Embryonic facial prominence (tissue), 1 donor: ENCODE measurements around the gene GNB1.
"Not testable (repeated sequence)": the region's sequence is repeated elsewhere in the genome, so short reads cannot be mapped to it uniquely, and the experiment has no call there.

ENCODE experiments used
- DNase-seq: peaks from one replicate; pipeline ENCODE4 v3.0.0-alpha.2; 2016; ENCODE audit errors: extremely low spot score

The GNB1 gene

DNA sequence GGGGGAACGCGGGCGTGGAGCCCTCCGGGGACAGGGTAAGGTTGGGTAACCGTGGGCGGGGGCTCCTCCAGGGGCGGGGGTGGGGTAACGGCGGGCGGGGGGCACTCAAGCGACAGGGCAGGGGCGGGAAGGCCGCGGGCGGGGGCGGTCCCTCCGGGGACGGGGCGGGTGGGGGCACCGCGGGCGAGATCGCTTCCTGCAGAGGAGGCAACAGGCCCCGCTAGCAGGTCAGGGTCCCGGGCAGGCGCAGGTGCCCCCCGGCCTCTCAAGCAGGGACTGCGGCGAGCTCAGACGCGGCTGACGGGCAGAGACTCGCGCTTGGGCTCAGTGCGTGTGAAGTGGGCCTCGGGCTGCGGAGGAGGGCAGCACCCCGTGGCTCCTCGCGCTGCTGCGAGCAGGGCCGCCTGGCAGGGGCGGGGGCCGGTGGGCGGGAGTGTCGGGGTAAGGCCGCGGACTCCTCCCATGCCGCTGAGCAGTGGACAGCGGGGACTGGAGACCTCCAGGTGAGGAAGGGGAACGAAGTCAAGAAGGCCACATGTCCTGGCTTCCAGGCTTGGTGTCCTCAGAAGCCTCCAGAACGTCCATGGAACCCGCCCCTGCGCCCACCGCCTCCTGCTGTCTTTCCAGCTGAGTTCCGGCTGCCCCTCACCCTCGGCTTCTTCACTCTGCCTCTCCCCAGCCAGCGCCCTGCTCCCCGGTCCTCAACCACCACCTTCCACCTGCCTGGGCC lies 627 bp upstream of the GNB1 start:
- DNase-seq = no peak

DNA sequence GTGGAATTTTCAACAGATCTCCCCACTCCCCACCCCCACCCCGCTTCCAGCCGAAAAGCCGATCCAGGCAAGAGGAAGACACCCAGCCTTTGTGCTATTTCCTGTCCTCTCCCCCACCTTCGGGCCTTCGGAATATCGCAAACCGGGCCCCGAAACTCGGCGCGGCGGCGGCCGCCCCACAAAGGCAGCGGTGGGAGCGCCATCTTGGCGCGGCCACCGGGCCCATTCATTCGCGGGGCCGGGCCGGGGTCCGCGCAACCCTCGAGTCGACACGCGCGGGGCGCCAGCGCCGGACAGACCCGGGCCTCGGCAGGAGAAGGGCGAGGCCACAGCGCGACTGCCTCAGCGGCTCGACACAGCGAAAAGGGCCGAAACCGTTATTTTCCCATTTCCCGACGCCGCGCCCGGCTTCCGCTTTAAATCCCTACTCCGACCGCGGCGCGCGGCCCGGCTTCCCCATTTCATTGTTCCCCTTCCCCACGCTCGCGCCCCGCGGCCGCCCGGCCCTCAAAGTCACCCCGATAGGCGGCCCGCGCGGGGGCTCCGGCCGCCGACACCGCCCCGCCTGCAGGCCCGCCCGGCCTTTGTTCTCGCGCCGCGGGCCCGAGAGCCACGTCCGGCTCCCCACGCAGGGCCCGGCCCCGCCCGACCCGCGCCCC lies 911 bp downstream of the GNB1 start:
- DNase-seq = no peak

DNA sequence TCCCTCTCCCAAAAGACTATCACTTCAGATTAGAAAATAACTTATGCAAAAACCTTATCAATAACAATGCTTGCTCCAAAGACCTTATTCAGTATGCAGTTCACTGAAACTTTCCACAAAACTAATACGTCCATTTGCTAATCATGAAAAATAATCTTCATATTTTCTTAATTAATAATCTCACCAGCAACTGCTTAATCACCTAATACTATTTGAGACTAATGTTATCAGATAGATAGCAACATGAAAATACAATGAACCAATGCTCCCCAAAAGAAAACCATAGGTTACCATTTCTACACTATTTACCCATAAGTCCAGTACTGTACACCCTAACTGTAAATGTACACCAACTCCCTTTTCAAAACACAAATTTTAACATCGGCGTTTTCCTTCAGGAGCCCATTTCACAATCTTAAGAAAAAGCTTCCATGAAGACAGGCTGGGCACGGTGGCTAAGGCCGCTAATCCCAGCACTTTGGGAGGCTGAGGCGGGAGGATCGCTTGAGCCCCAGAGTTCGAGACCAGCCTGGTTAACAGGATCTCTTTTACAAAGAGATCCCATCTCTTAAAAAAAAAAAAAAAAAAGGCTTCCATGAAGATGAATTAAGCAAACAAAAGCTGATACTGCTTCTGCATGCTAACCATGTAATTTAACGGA lies 1.7 kb downstream of the GNB1 start:
- DNase-seq = no peak

DNA sequence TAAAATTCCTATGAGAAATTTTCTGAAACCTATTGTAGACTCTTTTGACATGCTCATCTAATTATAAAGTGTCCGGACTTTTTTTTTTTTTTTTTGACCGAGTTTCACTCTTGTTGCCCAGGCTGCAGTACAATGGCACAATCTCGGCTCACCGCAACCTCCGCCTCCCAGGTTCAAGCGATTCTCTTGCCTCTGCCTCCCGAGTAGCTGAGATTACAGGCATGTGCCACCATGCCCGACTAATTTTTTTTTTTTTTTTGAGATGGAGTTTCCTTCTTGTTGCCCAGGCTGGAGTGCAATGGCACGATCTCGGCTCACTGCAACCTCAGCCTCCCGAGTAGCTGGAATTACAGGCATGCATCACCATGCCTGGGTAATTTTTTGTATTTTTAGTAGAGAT lies 7.0 kb downstream of the GNB1 start:
- not testable (repeated sequence) for DNase-seq

DNA sequence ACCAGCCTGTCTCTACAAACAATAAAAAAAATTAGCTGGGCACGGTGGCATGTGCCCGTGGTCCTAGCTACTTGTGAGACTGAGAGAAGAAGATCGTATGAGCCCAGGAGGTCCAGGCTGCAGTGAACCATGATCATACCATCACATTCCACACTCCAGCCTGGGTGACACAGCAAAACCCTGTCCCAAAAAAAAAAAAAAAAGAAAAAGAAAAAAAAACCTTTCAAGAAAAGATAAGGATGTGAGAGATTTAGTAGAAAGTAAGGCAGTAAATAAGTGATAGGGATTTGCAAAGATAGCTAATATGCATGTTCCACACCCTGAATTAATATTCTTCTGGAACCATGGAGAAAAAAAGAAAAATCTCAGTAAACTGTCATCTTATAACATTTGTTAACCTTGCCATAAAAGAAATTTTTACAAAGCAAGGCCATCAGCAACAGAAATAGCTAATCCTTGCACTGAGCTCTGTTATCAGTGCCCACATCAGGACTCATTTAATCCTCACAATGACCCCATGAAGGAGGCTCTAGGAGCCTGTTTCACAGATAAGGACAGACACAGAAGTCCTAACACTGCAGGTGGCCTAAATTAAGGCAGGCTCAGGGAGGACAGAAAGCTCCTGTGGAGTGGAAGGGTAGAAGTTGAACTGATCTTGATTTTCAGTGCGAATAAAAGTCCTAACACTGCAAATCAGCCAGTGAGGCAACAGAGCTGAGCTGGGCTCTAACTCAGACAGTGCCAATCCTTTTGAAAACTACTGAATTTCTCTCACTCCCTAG lies 7.6 kb downstream of the GNB1 start:
- DNase-seq = no peak

DNA sequence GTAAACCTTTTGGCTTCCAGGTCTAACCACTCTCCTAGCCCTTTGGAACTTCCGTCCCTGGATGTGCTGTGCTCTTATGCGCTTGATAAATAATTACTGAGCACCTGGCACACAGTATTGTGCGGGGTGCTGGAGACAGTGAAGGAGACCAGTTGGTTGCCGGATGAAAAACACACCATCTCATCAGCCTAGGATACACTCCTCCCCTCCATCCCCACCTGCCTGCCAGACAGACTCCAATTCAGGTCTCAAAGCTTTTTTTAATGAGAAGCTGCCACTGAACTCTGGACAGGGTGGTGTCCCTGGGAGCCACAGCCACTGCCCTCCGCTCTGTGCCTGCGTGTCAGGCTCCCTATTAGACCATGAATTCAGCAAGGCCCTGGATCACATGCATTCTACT lies 9.2 kb downstream of the GNB1 start:
- DNase-seq = no peak

DNA sequence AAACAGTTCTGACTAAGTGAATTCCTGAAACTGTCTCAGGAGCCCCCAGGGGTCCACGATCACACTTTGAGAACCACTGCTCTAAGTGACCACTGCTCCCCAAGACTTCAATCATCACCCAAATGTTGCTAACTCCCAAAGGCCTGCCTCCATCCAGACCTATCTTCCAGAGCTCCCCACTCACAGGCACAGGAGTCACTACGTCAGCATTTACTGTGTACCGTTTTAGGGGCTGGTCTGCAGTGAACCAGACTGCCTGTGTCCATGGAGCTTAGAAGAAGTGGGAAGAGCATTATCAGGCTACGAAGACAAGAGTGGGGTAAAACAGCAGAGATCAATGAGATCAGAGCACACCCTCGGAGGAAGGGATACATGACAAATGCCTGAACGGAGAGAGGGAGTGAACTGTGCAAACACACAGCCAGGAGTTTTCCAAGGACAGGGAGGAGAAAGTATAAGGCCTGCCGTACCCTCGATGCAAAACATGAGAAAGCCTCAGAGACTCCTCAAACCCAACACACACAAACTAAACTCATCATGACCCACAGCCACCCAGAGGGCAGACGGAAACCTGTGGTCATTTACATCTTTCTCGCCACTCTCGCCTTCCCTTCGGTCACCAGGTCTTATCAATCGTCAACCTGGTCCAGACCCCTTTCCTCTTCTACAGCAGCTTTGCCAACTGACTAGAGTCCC lies 10.1 kb downstream of the GNB1 start:
- DNase-seq = no peak

DNA sequence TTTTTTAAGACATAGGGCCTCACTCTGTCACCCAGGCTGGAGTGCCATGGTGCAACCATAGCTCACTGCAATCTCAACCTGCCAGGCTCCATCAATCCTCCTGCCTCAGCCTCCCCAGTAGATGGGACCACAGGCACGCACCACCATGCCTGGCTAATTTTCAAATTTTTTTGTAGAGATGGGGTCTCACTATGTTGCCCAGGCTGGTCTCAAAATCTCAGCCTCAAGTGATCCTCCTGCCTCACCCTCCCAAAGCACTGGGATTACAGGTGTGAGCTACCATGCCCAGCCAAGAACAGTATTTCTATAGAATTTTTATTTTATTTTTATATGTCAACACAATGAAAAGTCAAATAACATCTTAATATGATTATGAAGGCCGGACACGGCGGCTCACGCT lies 10.9 kb downstream of the GNB1 start:
- no peak for DNase-seq

DNA sequence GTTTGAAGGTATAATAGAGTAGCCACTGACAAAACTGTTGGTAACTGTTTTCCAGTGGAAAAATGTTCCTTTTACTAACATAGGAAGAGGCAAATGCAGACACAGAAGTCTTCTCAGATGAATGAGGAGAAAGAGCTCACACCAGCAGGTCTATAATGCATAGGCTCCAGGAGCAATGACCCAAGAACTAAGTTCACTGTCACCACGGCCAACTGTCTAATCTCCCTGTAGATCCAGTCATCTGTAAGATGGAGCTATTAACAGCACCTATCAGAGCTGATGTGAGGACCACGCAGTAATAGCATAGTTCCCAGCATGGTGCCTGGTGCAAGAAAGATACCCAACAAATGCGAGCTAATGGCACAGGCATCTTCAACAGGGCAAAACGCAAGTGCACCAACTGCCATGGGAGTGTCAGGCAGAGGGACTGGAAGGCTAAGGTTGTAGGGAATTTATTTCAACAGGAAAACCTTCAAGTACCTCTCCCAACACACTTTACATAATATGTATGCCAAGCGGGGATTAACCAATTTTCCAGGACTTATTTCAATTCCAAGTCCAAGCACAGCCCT lies 12.9 kb downstream of the GNB1 start:
- no peak for DNase-seq

DNA sequence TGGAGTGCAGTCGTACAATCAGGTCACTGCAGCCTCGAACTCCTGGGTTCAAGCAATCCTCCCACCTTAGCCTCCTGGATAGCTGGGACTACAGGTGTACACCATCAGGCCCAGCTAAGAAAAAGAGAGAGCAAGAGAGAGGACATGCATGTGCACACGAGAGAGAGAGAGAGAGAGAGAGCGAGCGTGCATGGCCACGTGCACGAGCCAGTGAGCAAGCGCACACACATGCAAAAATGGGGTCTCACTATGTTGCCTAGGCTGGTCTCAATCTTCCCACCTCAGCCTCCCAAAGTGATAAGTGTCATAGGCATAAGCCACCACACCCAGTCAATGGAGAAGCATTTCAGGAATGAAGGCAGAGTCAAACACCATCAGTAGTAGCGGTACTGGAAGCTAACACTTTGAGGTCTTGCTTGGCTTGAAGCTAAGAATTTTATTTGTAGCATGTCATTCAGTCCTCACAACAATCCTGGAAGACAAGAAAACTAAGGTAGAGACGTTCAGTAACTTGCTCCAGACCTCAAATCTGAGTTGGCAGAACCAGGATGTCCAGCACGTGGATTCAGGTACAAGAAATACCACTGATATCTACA lies 14.5 kb downstream of the GNB1 start:
- DNase-seq = no peak

DNA sequence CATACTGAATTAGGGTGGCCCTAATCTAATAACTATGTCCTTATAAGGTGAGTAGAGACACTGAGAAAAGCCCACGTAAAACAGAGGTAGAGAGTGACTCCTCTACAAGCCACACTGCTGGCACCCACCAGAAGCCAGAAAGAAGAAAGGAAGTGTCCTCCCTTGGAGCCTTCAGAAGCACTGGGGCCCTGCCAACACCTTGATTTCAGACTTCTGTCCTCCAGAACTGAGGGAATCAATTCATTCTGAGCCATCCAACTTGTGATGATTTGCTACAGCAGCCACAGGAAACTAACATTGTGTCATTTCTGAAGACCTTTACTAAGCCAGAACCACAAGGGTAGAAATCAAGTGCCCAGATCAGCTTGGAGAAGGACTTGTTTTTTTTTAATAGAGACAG lies 15.0 kb downstream of the GNB1 start:
- DNase-seq = no peak

DNA sequence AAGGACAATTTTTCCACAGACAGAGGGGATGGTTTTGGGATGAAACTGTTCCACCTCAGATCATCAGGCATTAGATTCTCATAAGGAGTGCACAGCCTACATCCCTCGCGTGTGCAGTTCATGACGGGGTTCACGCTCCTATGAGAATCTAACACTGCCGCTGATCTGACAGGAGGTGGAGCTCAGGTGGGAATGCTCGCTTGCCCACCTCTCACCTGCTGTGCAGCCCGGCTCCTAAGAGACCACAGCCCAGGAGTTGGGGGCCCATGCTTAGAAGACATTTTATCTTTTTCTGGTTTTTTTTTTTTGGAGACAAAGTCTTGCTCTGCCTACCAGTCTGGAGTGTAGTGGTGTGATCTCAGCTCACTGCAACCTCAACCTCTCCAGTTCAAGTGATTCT lies 16.0 kb downstream of the GNB1 start:
- no peak for DNase-seq

DNA sequence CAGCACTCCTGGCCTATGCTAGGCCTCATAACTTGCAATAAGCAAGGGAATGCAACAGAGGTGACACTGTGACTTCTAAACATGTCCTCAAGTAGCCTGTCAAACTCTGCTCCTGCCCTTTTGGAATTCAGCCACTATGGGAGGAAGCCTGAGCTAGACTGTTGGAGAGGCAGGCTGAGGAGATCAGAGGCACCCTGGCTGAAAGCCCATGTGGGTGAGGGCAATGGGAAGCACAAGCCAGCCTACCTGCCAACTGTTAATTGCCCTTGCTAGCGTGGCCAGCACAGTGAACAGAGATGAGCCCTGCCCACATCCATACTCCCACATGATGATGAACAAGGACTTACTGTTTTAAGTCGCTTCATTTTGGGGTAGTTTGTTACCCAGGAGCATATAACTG lies 17.7 kb downstream of the GNB1 start:
- DNase-seq = no peak

DNA sequence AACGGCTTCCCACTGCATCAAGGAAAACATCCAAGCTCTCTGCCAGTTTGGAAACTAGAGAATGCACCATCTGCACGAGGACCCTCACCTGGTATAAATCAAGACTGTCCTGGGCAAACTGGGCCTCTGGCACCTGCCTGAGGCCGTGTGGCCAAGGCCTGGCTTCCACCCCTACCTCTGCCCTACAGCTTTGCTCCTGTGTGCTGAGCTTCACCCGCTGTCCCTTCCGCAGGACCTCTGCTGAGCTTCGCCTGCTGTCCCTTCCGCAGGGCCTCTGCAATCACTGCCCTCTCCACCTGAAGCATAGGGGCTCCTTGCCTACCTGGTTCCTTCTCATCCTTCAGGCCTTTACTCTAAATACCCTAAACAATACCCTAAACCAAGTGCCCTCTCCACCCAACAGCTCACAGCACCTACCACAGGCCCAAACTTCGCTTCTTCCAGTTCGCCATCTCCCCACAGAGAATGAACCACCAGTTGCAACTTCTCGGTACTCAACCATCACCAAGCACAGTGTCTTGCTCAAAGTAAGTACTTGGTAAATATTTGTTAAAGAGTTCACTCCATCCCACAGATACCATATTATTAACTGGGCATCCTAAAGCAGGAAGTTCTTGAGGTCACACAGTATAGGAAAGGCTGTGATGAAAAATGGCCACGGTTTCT lies 18.4 kb downstream of the GNB1 start:
- DNase-seq = no peak

DNA sequence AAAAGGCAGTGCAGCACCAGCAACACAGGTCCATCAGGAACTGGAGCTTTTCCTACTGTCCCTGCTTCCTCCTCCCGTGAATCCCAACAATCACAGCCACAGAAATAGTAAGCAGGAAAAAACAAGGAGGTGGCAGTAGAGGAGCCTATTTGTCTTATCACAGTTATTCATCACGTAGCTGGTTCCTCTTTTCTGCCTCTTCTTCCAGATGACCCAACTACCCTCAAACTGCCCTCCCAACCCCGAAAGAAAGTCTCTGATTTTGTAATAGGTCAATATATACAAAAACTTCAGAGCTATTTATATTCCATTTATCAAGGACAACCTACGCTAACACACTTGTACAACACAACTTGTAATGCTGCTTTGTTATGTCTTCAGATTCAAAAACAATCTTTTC lies 21.4 kb downstream of the GNB1 start:
- no peak for DNase-seq

DNA sequence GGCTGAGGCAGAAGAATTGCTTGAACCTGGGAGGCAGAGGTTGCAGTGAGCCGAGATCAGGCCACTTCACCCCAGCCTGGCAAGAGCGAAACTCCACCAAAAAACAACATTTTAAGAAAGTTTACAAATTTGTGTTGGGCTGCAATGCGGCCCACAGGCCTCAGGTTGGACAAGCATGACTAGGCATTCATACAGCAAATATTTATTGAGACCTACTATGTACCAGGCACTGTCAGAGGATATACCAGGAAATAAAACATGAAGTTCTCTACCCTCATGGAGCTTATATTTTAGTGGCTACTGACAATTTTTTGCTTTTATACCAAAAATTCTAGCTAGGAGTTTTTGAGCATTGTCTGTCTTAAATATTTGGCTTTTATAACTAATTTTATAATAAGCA lies 23.7 kb downstream of the GNB1 start:
- DNase-seq = no peak

DNA sequence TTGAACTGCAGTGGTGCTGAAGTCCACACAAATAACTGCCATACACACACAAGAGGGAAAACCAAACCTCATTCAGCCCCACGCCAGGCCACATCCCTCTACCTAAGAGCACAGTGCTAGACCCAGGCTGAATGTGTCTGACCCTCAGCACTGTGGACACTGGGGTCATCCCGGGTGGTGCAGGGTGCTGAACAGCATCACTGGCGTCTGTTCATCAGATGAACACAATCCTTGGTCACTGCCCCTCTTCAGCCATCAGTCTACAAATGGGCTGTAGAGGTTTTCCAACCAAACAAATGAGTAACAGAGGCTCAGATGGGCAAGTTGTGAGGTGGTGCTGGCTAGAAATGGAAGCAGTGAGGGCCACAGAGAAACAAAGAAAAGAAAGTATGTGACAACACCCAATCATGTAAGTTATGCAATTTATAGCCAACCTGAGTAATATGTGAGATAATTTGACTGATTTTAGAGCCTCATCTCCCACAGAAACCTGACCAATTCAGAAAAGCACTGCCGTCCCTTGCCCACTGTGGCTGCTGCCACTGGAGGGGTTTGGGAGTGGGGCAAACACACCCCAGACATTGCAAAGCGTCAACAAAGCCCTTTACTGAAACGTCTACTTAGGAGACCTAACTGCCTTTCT lies 27.9 kb downstream of the GNB1 start:
- no peak for DNase-seq

DNA sequence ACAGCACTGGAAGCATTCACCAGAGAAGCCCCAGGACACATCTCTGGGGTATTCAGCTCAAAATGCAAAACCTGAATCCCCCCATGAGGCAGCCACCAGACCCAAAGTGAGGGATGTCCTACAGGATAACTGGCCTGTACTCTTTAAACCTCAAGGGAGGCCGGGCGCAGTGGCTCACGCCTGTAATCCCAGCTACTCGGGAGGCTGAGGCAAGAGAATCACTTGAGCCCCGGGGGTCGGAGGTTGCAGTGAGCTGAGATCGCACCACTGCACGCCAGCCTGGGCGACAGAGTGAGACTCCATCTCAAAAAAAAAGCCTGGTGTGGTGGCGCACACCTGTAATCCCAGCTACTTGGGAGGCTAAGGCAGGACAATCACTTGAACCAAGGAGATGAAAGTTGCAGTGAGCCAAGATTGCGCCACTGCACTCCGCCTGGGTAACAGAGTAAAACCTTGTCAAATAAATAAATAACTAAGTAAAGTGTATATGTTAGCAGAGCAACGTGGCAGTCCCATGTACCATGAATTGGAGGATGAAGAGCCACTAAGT lies 29.1 kb downstream of the GNB1 start:
- not testable (repeated sequence) for DNase-seq

DNA sequence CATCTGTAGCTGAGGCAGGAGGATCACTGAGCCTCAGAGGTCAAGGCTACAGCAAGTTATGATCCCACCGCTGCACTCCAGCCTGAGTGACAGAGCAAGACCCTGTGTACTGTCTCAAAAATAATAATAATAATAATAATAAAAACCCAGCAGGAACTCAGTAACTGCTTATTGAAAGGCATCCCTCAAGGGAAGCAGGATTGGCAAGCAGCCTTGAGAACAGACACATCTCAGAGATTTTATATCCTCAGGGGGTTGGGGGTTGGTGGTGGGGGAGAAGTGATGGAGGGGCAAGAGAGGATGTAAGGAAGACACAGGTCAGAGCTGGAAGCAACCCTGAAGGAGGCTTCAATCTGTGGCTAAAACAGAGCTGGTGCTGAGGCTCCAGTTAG lies 29.6 kb downstream of the GNB1 start:
- no peak for DNase-seq
